ENCODE results near the gene OLIG2. TPM values are rescaled to one million over a fixed set of nuclear protein-coding genes. Genes with fewer than 3 reads are reported as not detected.

OLIG2 gene
- total and polyA plus RNA-seq, 2 donors (not counting 3 experiments of a cell fraction or from before 2014, with no cell fraction given), result not detected

GRCh38 chr21:33063375-33063883 lies 37.7 kb downstream of the OLIG2 start:
- Histone ChIP-seq H3K36me3 (ENCODE audit: control insufficient read depth in 2 of 2, extremely low read depth in 1 of 2, insufficient read depth in 2 of 2, low read length in 2 of 2) (no peaks in the 10 kb centered on the region), H3K4me1 (ENCODE audit: control insufficient read depth, extremely low read depth, insufficient read depth, low read length) (peaks cover 8% of the 10 kb centered on the region), H3K27me3 (ENCODE audit: control insufficient read depth in 2 of 2, insufficient read depth in 2 of 2, low read length in 2 of 2) (peaks cover 47 to 62% of the 10 kb centered on the region in 2 experiments), H3K9ac (replicated peaks; ENCODE audit: extremely low read depth, insufficient read depth, low read length) (no peak overlapping the region), H3K4me2 (ENCODE audit: insufficient read depth, low read length) (no peak overlapping the region), H3K9me1 (replicated peaks; ENCODE audit: control insufficient read depth, extremely low read depth, insufficient read depth, low read length) (no peaks in the 10 kb centered on the region), H3K27ac (ENCODE audit: insufficient read depth, low read depth, low read length) (no peak overlapping the region), H3K79me2 (ENCODE audit: control insufficient read depth, insufficient read depth, low read length) (no peaks in the 10 kb centered on the region), H3K9me3 (replicated peaks; ENCODE audit: control insufficient read depth, insufficient read depth, low read length) (no peaks in the 10 kb centered on the region), H3K4me3 (replicated peaks in 1 of 3; ENCODE audit: insufficient read depth in 1 of 3, low read depth in 1 of 3, low read length in 3 of 3) (no peak overlapping the region), H4K20me1 (replicated peaks; ENCODE audit: control insufficient read depth, extremely low read depth, insufficient read depth, low read length) (no peaks in the 10 kb centered on the region), H2AFZ (ENCODE audit: low read depth, low read length) (no peak overlapping the region)
- ChIA-PET CTCF (interaction anchor here (0.7 to 2.8 kb wide), 4 partner anchors 14 to 123 kb away, joined by 3 to 12 read pairs (median 4); no protein-coding TSS in a partner anchor), POLR2A (no interaction called here)
- dilution Hi-C loops (cut with MboI; ENCODE audit: extremely low pct_ligation_motif_present, low sequenced_read_pairs), result no loop called here
- DNase-seq (ENCODE audit: low read depth, low spot score), result no peak
- TF ChIP-seq GATA2 (IDR thresholded peaks at IDR 0.05; ENCODE audit: insufficient read depth, insufficient read length, low read depth, low read length) (no peak), MYC (IDR thresholded peaks at IDR 0.05; ENCODE audit: low read depth, low read length) (no peak), POLR2AphosphoS5 (IDR thresholded peaks at IDR 0.05; ENCODE audit: insufficient read depth, low read depth, low read length) (no peak), MAX (IDR thresholded peaks at IDR 0.05; ENCODE audit: insufficient read depth, insufficient read length) (no peak), FOS (IDR thresholded peaks at IDR 0.05; ENCODE audit: borderline replicate concordance, insufficient read depth, low read length) (no peak), CTCF (IDR thresholded peaks at IDR 0.05; ENCODE audit: extremely low read depth in 1 of 2, insufficient read depth in 1 of 2, low read depth in 1 of 2, low read length in 2 of 2) (no peak), POLR2A (IDR thresholded peaks at IDR 0.05; ENCODE audit: low read depth, low read length) (no peak), JUN (IDR thresholded peaks at IDR 0.05; ENCODE audit: borderline replicate concordance, insufficient read depth, insufficient read length, low read depth) (no peak), EZH2 (IDR thresholded peaks at IDR 0.05; ENCODE audit: borderline replicate concordance, low read depth, low read length, severe bottlenecking) (no peak)
- BruUV-seq (replicated peaks), result no TSS peak
- intact Hi-C loops (cut with micrococcal nuclease), result no loop called here
- no peak for FAIRE-seq

All from endothelial cell of umbilical vein (primary cell).